Choroid plexus epithelial cell (primary cell): ENCODE measurements around the gene AASDH.

Experiments used
- DNase-seq: peaks from one replicate; pipeline ENCODE4 v3.0.0-alpha.2; 2010; ENCODE audit warnings: low read depth
- H3K4me3 ChIP-seq: 2 replicates; pipeline ENCODE4 v1.5.1; 2011; ENCODE audit warnings: low read depth, mild to moderate bottlenecking, control low read depth, low read length, moderate library complexity
- CTCF ChIP-seq: conservative IDR thresholded peaks from 2 replicates; pipeline ENCODE4 v1.5.1; 2011; ENCODE audit warnings: low read depth, mild to moderate bottlenecking, control low read depth, inconsistent platforms, low read length, moderate library complexity

Gene AASDH, protein sequence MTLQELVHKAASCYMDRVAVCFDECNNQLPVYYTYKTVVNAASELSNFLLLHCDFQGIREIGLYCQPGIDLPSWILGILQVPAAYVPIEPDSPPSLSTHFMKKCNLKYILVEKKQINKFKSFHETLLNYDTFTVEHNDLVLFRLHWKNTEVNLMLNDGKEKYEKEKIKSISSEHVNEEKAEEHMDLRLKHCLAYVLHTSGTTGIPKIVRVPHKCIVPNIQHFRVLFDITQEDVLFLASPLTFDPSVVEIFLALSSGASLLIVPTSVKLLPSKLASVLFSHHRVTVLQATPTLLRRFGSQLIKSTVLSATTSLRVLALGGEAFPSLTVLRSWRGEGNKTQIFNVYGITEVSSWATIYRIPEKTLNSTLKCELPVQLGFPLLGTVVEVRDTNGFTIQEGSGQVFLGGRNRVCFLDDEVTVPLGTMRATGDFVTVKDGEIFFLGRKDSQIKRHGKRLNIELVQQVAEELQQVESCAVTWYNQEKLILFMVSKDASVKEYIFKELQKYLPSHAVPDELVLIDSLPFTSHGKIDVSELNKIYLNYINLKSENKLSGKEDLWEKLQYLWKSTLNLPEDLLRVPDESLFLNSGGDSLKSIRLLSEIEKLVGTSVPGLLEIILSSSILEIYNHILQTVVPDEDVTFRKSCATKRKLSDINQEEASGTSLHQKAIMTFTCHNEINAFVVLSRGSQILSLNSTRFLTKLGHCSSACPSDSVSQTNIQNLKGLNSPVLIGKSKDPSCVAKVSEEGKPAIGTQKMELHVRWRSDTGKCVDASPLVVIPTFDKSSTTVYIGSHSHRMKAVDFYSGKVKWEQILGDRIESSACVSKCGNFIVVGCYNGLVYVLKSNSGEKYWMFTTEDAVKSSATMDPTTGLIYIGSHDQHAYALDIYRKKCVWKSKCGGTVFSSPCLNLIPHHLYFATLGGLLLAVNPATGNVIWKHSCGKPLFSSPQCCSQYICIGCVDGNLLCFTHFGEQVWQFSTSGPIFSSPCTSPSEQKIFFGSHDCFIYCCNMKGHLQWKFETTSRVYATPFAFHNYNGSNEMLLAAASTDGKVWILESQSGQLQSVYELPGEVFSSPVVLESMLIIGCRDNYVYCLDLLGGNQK

GRCh38 chr4:56387023-56388001 is at the start of gene AASDH:
AASDH (minus strand) TSS chr4:56387491; CDS start chr4:56384299, 3,192 bp downstream.
- peak; percentile 97 for DNase-seq
- peak within 1 kb of the TSS; percentile 71 for H3K4me3 ChIP-seq
- TF ChIP-seq CTCF = no peak

GRCh38 chr4:56435140-56435926 is 48.0 kb upstream of the AASDH start, which contains the start of gene PPAT:
PPAT (minus strand) TSS chr4:56435615; CDS start chr4:56435477, 138 bp downstream.
- DNase-seq = peak; percentile 99
- H3K4me3 ChIP-seq = peak within 1 kb of the TSS; percentile 90
- TF ChIP-seq CTCF = peak; percentile 25

DNA sequence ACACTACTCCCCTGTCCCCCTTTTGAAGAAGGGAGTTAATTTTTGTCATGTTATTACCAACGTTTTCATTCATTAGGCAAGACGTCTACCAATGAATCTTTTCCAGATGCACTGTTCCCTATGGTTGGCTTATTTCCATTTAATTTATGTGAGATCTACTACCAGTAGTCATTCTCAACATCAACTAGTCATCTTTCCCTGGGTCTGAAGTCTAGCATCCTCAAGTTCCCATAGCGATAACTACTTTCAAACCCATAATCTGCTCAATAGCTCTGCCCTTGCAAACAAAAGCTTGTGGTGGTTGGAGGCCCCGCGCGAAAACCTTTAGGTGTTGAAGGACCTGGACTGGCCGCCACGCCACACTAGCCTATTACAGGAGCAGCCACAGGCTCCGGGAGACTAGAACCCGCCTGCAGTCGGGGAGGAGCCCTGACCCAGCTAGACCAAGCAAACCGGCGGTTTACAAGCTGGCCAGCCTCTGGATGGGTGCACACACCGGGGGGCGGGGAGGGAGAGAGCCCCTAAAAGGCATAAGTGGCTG is 47.4 kb upstream of the AASDH start:
- peak overlapping the region; percentile 90 for H3K4me3 ChIP-seq
- DNase-seq = peak; percentile 76
- no peak for TF ChIP-seq CTCF

- H3K4me3 ChIP-seq = no peak overlapping the region
- no peak for TF ChIP-seq CTCF
- no peak for DNase-seq
Measured at GRCh38 chr4:56433280-56433679, 46.0 kb upstream of the AASDH start.

- no peak for TF ChIP-seq CTCF
- DNase-seq = no peak
- H3K4me3 ChIP-seq = no peak overlapping the region
Measured at GRCh38 chr4:56430203-56430602, 42.9 kb upstream of the AASDH start.
